ENCODE results near the gene GALNTL6.

Gene GALNTL6

GRCh38 chr4:172099376-172099775, 286.2 kb downstream of the GALNTL6 start:
- H3K27ac ChIP-seq (replicated peaks) = no peak overlapping the region
- TF ChIP-seq POLR2AphosphoS5 (IDR thresholded peaks at IDR 0.05; ENCODE audit: low read depth) = no peak
- TF ChIP-seq SPI1 (IDR thresholded peaks at IDR 0.05; ENCODE audit: borderline replicate concordance, low read depth) = no peak
- TF ChIP-seq, protein P1, sequence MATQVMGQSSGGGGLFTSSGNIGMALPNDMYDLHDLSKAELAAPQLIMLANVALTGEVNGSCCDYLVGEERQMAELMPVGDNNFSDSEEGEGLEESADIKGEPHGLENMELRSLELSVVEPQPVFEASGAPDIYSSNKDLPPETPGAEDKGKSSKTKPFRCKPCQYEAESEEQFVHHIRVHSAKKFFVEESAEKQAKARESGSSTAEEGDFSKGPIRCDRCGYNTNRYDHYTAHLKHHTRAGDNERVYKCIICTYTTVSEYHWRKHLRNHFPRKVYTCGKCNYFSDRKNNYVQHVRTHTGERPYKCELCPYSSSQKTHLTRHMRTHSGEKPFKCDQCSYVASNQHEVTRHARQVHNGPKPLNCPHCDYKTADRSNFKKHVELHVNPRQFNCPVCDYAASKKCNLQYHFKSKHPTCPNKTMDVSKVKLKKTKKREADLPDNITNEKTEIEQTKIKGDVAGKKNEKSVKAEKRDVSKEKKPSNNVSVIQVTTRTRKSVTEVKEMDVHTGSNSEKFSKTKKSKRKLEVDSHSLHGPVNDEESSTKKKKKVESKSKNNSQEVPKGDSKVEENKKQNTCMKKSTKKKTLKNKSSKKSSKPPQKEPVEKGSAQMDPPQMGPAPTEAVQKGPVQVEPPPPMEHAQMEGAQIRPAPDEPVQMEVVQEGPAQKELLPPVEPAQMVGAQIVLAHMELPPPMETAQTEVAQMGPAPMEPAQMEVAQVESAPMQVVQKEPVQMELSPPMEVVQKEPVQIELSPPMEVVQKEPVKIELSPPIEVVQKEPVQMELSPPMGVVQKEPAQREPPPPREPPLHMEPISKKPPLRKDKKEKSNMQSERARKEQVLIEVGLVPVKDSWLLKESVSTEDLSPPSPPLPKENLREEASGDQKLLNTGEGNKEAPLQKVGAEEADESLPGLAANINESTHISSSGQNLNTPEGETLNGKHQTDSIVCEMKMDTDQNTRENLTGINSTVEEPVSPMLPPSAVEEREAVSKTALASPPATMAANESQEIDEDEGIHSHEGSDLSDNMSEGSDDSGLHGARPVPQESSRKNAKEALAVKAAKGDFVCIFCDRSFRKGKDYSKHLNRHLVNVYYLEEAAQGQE (IDR thresholded peaks at IDR 0.05; ENCODE audit: insufficient replicate concordance, low read depth) = no peak
- TF ChIP-seq, protein P2, sequence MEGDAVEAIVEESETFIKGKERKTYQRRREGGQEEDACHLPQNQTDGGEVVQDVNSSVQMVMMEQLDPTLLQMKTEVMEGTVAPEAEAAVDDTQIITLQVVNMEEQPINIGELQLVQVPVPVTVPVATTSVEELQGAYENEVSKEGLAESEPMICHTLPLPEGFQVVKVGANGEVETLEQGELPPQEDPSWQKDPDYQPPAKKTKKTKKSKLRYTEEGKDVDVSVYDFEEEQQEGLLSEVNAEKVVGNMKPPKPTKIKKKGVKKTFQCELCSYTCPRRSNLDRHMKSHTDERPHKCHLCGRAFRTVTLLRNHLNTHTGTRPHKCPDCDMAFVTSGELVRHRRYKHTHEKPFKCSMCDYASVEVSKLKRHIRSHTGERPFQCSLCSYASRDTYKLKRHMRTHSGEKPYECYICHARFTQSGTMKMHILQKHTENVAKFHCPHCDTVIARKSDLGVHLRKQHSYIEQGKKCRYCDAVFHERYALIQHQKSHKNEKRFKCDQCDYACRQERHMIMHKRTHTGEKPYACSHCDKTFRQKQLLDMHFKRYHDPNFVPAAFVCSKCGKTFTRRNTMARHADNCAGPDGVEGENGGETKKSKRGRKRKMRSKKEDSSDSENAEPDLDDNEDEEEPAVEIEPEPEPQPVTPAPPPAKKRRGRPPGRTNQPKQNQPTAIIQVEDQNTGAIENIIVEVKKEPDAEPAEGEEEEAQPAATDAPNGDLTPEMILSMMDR (IDR thresholded peaks at IDR 0.05; ENCODE audit: insufficient read depth, low read length) = no peak
- no peak for TF ChIP-seq GABPA (IDR thresholded peaks at IDR 0.05; ENCODE audit: low read depth)
- H3K27me3 ChIP-seq (ENCODE audit: insufficient read depth, poor library complexity, severe bottlenecking) = no peaks in the 10 kb centered on the region
- DNase-seq (ENCODE audit: low read depth in 1 of 2, low spot score in 1 of 2) = no peak
- H3K4me3 ChIP-seq (replicated peaks; ENCODE audit: insufficient read depth, low read length) = no peak overlapping the region

- no peak overlapping the region for H3K27ac ChIP-seq (replicated peaks)
Measured at GRCh38 chr4:172103456-172103855, 290.3 kb downstream of the GALNTL6 start.

GRCh38 chr4:172104539-172104938, 291.3 kb downstream of the GALNTL6 start:
- Histone ChIP-seq H3K27ac (replicated peaks) (no peak overlapping the region), H3K4me3 (replicated peaks; ENCODE audit: insufficient read depth, low read length) (no peak overlapping the region), H3K27me3 (ENCODE audit: insufficient read depth, poor library complexity, severe bottlenecking) (no peaks in the 10 kb centered on the region)
- no peak for DNase-seq (ENCODE audit: low read depth in 1 of 2, low spot score in 1 of 2)
- TF ChIP-seq SPI1 (IDR thresholded peaks at IDR 0.05; ENCODE audit: borderline replicate concordance, low read depth) (no peak), POLR2AphosphoS5 (IDR thresholded peaks at IDR 0.05; ENCODE audit: low read depth) (no peak), GABPA (IDR thresholded peaks at IDR 0.05; ENCODE audit: low read depth) (no peak)
- TF ChIP-seq, protein P1 (IDR thresholded peaks at IDR 0.05; ENCODE audit: insufficient replicate concordance, low read depth) = no peak
- TF ChIP-seq, protein P2 (IDR thresholded peaks at IDR 0.05; ENCODE audit: insufficient read depth, low read length) = no peak

More at GRCh38 chr4:172103456-172103855, 290.3 kb downstream of the GALNTL6 start:
- DNase-seq (ENCODE audit: low read depth in 1 of 2, low spot score in 1 of 2) = no peak
- Histone ChIP-seq H3K4me3 (replicated peaks; ENCODE audit: insufficient read depth, low read length) (no peak overlapping the region), H3K27me3 (ENCODE audit: insufficient read depth, poor library complexity, severe bottlenecking) (no peaks in the 10 kb centered on the region)
- TF ChIP-seq, protein P2 (IDR thresholded peaks at IDR 0.05; ENCODE audit: insufficient read depth, low read length) = no peak
- TF ChIP-seq, protein P1 (IDR thresholded peaks at IDR 0.05; ENCODE audit: insufficient replicate concordance, low read depth) = no peak
- TF ChIP-seq POLR2AphosphoS5 (IDR thresholded peaks at IDR 0.05; ENCODE audit: low read depth) (no peak), GABPA (IDR thresholded peaks at IDR 0.05; ENCODE audit: low read depth) (no peak), SPI1 (IDR thresholded peaks at IDR 0.05; ENCODE audit: borderline replicate concordance, low read depth) (no peak)

Data from HL-60 (cell line).